GM12891 (cell line): ENCODE results near the gene PLCG2.
"Not testable (repeated sequence)": the region's sequence is repeated elsewhere in the genome, so short reads cannot be mapped to it uniquely, and the experiment has no call there.

Source experiments
- DNase-seq: peaks from one replicate; pipeline ENCODE4 v3.0.0; 2011; ENCODE audit warnings: low spot score; ENCODE audit not compliant: insufficient read length
- FAIRE-seq: peaks from 2 replicates; lab custom pipeline; 2011; peaks lifted over from hg19 to GRCh38; lab: Jason Lieb, UNC
- PAX5 ChIP-seq: IDR thresholded peaks from 2 replicates; pipeline ENCODE4 v1.6.1; 2011; ENCODE audit warnings: low read length, moderate library complexity, mild to moderate bottlenecking; ENCODE audit not compliant: insufficient read depth, severe bottlenecking
- POLR2A ChIP-seq: IDR thresholded peaks from 2 replicates; pipeline ENCODE4 v1.6.1; 2011; ENCODE audit warnings: low read depth, low read length, control low read depth
- POLR2AphosphoS5 ChIP-seq: IDR thresholded peaks from 2 replicates; pipeline ENCODE4 v1.6.1; 2011; ENCODE audit warnings: low read depth, low read length, control low read depth
- POU2F2 ChIP-seq: IDR thresholded peaks from 2 replicates; pipeline ENCODE4 v1.6.1; 2011; ENCODE audit warnings: low read depth, mild to moderate bottlenecking, control low read depth, low read length, moderate library complexity
- SPI1 ChIP-seq: IDR thresholded peaks from 2 replicates; pipeline ENCODE4 v1.6.1; 2011; ENCODE audit warnings: low read depth, low read length, control low read depth
- TAF1 ChIP-seq: IDR thresholded peaks from 2 replicates; pipeline ENCODE4 v1.6.1; 2011; ENCODE audit warnings: low read depth, low read length, control low read depth

The PLCG2 gene

DNA sequence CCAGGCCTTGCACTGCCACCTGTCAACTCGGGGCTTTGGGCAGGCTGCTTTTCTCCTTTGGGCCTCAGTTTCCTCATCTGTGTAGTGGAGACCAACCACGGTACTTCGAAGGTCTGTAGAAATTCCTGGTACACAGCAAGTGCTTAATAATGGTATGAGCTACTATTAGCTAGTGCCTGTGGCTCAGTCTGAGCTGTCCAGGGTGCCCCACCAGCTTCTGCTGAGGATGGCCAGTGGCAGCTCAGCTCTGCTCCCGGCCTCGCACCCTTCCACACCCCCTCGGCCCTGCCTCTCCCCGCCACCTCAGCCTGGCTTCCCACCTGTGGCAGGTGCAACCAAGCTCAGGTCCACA is 26.2 kb upstream of the PLCG2 start:
- FAIRE-seq: no peak

DNA sequence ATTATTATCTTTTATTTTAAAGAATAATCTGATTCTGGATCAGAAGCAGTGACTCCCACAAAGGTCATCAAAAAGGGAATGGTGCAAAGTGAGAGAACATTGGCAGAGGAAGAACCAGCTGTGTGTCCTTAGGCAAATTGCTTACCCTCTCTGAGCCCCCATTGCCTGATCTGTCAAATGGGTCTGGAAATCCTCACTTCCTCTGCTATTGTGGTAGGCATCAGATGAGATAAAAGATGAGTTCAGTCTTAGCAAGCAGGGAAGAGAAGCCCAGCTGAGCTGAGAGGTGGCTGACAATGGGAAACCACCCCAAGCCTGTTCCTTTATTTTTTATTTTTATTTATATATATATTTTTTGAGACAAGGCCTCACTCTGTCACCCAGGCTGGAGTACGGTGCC is 24.2 kb upstream of the PLCG2 start:
- FAIRE-seq: no peak
- peak; percentile 38; the same call in 1 of the 2 replicates for TF ChIP-seq SPI1
- no peak for TF ChIP-seq POU2F2
- DNase-seq: no peak

More for the DNA sequence above, 26.2 kb upstream of the PLCG2 start:
- TF ChIP-seq POU2F2: no peak
- DNase-seq: no peak

DNA sequence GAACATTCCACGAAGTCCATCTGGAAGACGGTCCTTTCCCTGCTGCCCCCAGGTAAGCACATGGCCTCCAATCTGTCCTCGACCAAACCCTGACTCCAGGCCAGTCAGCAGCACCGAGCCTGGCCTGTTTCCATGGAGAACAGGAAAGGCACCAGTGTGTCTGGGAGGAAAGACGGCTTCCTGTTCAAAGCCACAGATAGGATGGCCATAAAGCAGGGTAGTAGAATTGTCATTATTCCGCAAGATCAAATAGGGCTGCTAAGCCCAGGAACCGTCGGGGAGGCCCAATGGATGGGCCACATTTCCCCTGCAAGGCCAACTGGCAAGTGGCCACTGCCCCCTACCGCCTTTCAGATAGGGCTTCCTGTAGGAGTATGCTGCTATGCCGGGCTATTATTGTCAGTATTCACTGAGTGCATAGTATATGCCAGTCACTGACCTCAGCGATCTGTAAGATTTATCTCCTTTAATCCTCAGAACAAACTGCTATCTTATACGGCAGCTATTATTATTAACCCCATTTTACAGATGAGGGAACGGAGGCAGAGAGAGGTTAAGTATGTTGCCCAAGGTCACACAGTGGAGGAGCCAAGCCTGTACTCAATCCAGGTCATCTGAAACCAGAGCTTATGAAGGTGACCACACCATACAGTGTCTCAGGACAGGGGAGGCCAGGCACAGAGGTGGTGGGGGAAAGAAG is 23.0 kb upstream of the PLCG2 start:
- FAIRE-seq (peak; percentile 13), DNase-seq (no peak)
- TF ChIP-seq POU2F2 (no peak), TAF1 (no peak), SPI1 (no peak), POLR2A (no peak)

DNA sequence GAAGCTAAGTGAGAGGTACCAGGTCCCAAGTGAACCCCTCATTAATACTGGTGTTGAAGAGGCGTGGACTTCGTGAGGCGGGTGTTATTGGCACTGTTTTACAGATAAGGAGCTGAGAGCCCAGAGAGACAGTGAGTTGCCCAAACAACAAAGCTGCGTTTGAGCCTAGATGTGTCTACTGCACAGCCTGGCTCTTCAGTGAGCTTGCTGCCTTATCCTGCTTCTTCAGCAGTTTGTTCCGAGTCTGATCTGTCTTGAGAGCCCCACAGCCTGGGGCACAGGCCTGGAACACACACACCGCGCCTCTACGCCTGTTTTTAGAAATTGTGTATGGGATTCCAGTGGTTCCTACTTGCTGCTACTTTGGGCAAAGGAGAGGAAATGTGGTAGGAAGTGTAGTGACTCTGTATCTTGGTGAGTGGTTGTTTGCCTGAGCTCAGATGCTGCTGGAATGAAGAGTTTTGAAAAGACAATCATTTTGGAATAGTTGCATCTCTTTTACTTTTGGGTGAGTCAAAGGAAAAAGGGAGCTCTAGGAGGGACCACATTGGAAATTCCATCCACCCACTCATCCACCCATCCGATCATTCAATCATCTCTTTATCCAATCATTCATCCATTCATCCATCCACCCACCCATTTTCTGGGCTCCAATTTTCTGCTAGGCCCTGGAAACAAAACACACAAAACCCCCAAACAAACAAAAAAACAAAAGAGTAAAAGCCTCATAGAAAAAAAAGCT is 22.3 kb upstream of the PLCG2 start:
- DNase-seq (no peak), FAIRE-seq (no peak)
- no peak for TF ChIP-seq PAX5
- TF ChIP-seq POLR2AphosphoS5: no peak
- no peak for TF ChIP-seq SPI1
- TF ChIP-seq POU2F2: no peak
- TF ChIP-seq POLR2A: no peak
- TF ChIP-seq TAF1: no peak

DNA sequence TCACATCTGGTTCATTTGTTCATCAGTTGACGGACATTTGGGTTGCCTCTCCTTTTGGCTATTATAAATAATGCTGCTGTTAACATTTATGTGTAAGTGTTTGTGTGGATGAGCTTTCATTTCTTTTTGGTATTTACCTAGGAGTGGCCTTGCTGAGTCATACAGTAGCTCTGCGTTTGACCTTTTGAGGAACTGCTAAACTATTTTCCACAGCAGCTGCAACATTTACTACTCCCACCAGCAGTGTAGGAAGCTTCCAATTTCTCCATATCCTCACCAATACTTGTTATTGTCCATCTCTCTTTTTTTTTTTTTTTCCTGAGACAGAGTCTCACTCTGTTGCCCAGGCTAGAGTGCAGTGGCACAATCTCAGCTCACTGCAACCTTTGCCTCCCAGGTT is 20.7 kb upstream of the PLCG2 start:
- no peak for DNase-seq
- TF ChIP-seq SPI1: peak; percentile 90
- no peak for TF ChIP-seq POLR2AphosphoS5
- FAIRE-seq: peak; percentile 50

DNA sequence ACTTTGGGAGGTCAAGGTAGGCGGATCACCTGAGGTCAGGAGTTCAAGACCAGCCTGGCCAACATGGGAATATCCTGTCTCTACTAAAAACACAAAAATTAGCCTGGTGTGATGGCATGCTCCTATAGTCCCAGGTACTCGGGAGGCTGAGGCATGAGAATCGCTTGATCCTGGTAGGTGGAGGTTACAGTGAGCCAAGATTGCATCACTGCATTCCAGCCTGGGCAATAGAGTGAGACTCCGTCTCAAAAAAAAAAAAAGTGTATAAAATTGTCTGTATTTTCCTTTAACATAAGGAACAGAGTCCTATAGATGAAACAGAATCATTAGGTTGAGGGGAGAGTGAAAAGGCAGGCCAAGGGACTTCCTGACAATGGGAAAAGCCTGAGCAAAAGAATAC is 16.8 kb upstream of the PLCG2 start:
- not testable (repeated sequence) for FAIRE-seq, DNase-seq

DNA sequence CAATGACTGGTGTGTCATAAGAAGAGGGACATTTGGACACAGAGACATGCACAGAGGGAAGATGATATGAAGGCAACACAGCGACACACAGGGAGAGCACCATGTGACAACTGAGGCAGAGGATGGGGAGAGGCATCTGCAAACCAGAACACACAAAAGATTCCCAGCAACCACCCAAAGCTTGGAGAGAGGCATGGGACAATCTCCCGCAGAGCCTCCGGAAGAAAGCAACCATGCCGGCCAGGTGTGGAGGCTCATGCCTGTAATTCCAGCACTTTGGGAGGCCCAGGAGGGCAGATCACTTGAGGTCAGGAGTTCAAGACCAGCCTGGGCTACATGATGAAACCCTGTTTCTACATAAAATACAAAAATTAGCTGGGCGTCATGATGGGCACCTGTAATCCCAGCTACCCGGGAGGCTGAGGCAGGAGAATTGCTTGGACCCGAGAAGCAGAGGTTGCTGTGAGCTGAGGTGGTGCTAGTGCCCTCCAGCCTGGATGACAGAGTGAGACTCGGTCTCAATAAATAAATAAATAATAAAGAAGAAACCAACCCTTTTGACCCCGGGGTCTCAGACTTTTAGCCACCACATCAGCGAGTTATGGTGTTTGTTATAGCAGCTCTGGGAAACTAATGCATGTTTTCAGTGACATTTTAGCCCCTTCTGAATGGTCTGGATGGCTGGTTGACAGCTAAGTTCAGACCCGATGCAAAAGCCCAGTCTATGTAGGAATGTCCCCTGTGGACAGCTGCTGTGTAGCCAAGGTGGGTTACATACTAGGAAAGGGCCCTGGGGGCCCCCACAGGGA is 13.8 kb upstream of the PLCG2 start:
- FAIRE-seq (no peak), DNase-seq (no peak)
- no peak for TF ChIP-seq SPI1
- no peak for TF ChIP-seq POLR2AphosphoS5
- no peak for TF ChIP-seq PAX5
- no peak for TF ChIP-seq POU2F2
- no peak for TF ChIP-seq TAF1
- TF ChIP-seq POLR2A: no peak

DNA sequence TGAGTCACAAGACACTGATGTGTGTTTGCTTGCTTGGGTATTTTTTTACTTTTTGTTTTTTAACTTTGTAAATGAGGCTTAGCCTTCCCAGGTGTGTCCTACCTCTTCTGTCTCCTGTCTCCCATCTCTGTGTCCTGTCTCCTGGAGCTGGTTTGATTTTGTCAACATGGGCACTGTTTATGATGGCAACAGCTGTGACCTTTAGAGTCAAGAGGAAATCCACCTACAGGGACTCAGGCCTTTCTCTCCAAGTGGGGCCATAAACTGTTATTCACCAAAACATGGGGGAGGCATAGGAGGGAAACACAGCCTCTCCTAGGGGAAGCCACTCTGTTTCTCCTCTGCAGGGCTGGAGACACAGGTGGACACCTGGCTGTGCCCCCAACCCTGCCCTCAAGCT is 13.1 kb upstream of the PLCG2 start:
- no peak for DNase-seq
- no peak for FAIRE-seq
- TF ChIP-seq TAF1 (no peak), POLR2A (no peak), PAX5 (no peak)

DNA sequence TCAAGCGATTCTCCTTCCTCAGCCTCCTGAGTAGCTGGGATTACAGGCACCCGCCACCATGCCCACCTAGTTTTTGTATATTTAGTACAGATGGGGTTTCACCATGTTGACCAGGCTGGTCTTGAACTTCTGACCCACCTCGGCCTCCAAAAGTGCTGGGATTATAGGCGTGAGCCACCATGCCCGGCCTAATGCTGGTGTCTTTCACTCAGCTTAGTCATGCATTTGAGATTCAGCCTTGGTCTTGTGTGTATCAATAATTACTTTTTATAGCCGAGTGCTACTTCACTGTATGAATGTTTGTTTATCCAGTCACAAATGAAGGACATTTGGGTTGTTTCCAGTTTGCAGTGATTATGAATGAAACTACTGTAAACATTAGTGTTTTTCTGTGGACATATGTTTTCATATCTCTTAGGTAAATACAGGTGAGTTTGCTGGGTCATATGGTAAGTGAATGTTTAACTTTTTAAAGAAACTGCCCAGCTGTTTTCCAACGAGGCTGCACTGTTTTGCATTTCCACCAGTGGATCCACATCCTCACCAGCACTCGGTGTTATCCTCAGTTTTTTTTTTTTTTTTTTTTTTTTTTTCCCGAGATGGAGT is 11.0 kb upstream of the PLCG2 start:
- TF ChIP-seq POU2F2: no peak
- FAIRE-seq: no peak

DNA sequence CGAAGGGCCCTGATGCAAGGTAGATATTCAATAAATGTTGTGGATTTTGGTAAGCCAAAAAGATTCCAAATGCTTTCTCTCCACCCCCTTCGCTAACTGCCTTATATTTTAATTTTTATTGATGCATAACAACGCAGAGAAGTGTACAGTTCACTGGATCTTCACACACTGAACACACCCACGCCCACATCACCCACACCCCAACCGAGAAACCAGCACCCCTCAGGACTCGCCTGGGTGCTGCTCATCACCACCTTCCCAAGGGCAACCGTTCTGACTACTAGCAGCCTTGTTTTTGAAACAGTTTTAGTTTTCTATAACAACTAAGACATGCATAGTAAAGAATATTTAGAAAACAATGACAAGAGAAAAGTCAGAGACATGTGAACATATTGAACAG is 9.1 kb upstream of the PLCG2 start:
- no peak for TF ChIP-seq TAF1
- TF ChIP-seq SPI1: no peak
- TF ChIP-seq PAX5: no peak
- no peak for TF ChIP-seq POLR2AphosphoS5
- no peak for TF ChIP-seq POU2F2
- TF ChIP-seq POLR2A: no peak
- DNase-seq (no peak), FAIRE-seq (peak; percentile 50)

More for the DNA sequence above, 11.0 kb upstream of the PLCG2 start:
- no peak for DNase-seq

DNA sequence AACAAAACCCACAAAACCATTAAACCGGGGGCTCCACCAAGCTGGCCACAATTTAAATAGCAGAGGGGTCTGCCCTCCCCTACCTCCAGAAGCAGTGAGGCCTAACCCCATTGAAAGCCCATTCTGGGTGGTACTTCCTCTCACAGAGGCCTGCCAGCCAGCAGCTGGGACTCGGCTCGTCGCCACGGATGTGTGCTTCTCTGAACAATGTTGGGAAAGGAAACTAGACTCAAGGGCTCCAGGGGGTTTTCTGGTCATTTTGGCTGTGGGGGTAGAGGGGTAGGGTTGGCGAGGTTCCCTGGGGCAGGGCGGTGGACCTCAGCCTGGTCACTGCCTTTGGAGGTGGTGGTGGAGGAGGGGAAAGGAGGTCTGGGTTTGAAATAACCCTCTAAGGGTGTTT is 4.7 kb upstream of the PLCG2 start:
- no peak for DNase-seq
- peak; percentile 72 for FAIRE-seq
- TF ChIP-seq POU2F2 (no peak), POLR2A (no peak), TAF1 (no peak), SPI1 (peak; percentile 64), PAX5 (peak; percentile 9)
